H4 (cell line): ENCODE measurements around the gene RCBTB2. TPM values are rescaled to one million over a fixed set of nuclear protein-coding genes. Genes with fewer than 3 reads are reported as not detected.

Experiments
- DNase-seq: peaks from one replicate; pipeline ENCODE4 v3.0.0-alpha.2; 2015; ENCODE audit warnings: low spot score
- total RNA-seq: library from RNA; depleted of rRNA; stranded (reverse); fragments of >200 nt; shearing (Covaris generic); gene quantifications from 2 replicates; pipeline ENCODE4 v1.2.3, GENCODE V29; 2014; rRNA removed

Gene RCBTB2
- total RNA-seq, 1 experiment from 2014 or later: 7.0 TPM

GRCh38 chr13:48449656-48450055 lies 83.2 kb downstream of the RCBTB2 start:
- no peak for DNase-seq

DNA sequence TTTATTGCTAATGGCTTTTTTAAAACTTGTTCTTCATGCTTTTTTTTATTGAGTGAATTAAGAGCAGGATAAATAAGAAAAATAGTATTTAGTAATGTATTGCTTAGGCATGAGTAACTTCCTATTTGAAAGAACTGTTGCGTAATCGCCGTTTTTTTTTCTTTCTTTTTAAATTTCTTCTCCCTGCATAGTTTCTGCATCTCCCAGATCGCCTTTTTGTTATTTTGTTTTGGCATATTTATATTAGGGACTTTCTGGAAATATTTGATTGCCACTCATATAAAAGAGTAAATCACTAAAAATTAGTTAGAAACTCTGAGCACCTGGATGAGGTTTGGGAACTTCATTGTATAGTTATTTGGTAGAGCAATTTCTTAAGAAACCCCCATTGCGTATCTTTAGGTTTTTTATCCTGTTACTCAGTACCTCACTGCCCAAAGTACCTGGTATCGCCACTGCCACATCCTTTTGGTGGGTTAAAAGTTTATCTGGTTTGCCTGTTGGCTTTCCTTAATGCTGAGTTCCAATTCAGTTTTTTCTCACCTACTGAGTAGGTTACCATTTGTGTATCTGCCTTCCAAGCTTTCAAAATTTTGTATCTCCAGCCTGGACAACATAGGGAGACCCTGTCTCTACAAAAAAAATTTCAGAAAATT lies 83.8 kb downstream of the RCBTB2 start:
- DNase-seq: no peak

DNA sequence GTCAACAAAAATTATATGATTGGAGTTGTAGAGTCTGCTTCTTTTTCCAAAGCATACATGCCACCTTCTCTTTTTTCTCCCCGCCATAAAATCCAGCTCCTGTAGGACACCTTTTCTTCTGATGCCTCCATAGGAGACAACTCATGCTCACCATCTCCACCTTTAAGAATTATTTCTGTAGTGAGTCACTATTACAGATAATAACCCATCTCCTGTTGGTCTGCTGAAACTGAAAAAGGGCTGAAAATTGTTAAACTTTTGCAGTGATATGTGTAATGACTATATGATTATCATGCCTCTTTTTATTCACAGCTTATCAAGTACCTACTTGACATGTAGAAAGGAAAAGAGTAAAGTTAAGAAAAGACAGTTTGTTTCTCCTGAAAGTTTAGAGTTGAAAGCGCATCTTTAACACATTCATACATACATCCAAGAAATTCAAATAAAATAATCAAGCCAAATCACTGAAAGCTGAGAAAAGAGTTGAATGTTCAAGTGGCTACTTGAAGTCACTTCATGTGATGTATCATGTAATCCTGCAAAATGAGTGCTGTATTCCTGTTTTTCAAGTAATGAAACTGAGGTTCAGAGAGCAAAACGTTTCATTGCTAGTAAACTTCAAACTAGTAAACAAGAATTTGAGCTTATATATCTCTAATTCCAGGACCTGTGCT lies 84.5 kb downstream of the RCBTB2 start:
- no peak for DNase-seq

- peak; percentile 6 for DNase-seq
Observed at GRCh38 chr13:48446464-48446863, 86.4 kb downstream of the RCBTB2 start.

DNA sequence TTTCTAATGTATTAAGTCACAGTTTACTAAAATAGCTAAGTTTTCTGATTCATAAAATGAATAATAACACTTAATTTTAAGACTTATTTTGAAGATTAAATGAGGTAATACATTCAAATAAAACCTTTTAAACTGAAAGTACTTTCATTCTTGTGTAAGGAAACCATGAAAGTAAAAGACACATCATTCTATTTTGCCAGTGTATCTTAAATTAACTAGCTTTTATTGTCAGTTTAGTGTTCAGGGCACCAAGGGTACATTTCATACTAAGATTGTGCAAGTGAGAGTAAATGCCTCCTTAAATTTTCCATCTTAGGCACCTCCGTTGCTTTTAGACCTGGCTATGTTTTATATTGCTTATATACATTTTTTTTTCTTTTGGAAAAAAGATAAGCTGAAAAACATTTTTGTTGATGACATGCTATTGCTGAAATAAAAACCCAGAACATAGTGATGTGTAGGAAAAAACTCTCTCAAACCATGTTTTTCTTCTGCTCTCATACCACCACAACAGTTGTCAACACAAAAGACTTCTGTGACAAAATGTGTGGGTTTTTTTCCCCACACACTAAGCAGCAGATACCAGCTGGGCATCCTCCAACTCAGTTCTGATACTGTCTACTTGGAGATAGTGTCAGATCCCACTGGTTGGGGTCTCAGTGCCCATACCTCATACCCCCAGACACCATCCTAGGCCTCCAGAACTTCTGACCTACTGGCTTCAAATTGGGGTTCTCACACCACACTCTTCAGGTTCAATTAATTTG lies 89.3 kb downstream of the RCBTB2 start:
- no peak for DNase-seq

Other genes with a start within 250 kb of the RCBTB2 start
- 16.3 and 20.4 TPM in 2 replicates for gene RB1, start 229.3 kb downstream of the RCBTB2 start, total RNA-seq
- gene LPAR6, start 120.0 kb downstream of the RCBTB2 start, total RNA-seq: 3.7 and 8.9 TPM in 2 replicates
- not detected in 2 replicates for gene CYSLTR2, start 120.8 kb upstream of the RCBTB2 start, total RNA-seq